HG03139 (cell line): Measurements from ENCODE around the gene ZSCAN5A.
"Not testable (repeated sequence)": the region's sequence is repeated elsewhere in the genome, so short reads cannot be mapped to it uniquely, and the experiment has no call there.

Experiments
- ATAC-seq: cut with Tn5 transposase; IDR thresholded peaks from one replicate; pipeline ENCODE4 v1.9.1; 2021; ENCODE audit not compliant: unreplicated experiment

ZSCAN5A gene, protein sequence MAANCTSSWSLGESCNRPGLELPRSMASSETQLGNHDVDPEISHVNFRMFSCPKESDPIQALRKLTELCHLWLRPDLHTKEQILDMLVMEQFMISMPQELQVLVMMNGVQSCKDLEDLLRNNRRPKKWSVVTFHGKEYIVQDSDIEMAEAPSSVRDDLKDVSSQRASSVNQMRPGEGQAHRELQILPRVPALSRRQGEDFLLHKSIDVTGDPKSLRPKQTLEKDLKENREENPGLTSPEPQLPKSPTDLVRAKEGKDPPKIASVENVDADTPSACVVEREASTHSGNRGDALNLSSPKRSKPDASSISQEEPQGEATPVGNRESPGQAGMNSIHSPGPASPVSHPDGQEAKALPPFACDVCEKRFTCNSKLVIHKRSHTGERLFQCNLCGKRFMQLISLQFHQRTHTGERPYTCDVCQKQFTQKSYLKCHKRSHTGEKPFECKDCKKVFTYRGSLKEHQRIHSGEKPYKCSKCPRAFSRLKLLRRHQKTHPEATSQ

DNA sequence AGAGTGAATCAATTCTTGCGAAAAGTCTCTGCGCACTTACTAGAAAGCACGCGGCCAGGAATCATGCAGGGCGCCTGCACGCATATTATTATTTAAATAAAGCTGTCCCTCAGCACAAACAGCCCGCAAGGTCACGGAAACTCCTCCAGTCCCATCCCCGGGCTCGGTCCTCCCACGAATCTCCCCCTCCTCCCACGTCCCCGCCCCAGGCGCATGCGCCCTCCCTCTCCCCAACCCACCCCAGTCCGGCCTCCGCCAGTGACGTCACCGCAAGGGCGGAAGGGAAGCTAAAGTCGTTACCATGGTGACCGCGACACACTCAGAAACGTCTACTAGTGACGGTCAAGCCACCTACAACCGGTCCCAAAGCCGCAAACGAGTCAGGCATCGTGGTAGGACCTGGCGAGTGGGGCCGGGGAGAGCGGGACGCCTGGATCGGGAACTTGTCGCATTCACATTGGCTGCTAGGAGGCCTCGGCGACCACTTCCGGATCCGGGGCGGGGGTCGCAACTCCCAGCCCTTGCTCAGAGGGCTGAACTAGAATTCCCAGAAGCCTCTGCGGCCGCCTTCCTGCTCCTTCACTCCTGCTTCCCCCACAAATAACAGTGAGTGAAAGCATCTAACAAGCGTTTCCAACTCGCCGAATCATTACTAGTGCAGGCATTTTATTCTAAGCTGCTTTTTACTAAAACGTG is at the start of gene ZSCAN5A:
Gene ZSCAN5A, minus strand, starts transcription at position 459 of the 696 bp plus-strand sequence. CDS start 89,793 bp downstream, outside the sequence.
- ATAC-seq, result peak; percentile 66

DNA sequence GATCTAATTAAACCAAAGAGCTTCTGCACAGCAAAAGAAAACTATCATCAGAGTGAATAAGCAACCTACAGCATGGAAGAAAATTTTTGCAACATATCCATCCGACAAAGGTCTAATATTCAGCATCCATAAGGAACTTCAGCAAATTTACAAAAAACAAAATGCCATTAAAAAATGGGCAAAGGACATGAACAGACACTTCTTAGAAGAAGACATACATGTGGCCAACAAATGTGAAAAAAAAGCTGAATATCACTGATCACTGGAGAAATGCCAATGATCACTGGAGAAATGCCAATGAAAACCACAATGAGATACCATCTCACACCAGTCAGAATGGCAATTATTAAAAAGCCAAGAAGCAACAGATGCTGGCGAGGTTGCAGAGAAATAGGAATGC is 46.2 kb upstream of the ZSCAN5A start:
- no peak for ATAC-seq

DNA sequence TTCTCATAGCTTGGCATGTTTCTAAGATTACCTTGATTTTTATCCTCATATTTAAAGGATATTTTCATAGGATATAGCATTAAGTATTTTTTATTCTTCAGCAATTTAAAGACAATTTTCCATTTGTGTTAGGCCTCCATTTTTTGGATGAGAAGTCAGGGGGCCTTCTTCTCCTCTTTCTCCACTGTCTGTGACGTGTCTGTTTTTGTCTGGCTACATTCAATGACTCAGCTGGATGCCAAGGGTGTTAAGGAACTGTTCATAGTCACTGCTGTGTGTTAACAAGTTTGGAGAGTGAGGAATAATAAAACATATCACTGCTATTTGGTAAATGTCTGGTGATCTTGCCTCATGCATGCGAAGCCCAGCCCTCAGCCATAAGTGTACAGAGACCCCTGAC is 42.3 kb upstream of the ZSCAN5A start:
- no peak for ATAC-seq

DNA sequence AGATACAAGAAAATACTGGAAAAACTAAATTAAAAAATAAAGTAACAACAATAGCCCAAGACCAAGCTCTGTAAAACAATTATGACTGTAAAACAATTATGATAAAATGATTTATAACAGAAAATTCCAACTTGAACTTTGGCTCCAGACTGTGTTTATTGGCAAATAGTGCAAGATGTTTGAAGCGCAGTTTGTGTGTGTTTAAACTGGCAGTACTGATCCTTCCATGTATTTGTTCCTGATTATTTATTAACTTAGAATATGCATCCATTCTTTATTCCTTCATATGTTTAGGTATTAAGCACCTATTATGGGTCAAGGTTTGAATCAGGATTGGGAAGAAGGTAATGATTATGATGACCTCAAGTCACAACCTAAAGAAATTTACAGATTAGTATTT is 40.9 kb upstream of the ZSCAN5A start:
- ATAC-seq, result no peak

DNA sequence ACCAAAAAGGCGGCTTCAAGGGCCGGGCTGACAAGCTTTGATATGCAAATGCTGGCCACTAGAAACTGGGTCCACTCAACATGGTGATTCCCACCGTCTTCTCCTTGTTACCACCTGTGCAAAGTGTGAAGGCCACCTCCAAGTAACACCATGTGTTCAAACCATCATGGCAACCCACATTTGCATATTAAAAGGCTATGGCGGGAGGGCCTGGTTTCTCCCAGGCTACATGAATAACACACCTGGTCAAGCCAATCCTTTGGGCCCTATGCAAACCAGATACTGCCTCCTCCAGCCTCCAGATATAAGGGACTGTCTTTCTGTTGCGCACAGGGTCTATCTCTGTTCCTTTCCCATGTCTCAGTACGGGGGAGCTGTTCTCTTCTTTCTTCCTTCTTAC is 36.6 kb upstream of the ZSCAN5A start:
- ATAC-seq, result no peak

DNA sequence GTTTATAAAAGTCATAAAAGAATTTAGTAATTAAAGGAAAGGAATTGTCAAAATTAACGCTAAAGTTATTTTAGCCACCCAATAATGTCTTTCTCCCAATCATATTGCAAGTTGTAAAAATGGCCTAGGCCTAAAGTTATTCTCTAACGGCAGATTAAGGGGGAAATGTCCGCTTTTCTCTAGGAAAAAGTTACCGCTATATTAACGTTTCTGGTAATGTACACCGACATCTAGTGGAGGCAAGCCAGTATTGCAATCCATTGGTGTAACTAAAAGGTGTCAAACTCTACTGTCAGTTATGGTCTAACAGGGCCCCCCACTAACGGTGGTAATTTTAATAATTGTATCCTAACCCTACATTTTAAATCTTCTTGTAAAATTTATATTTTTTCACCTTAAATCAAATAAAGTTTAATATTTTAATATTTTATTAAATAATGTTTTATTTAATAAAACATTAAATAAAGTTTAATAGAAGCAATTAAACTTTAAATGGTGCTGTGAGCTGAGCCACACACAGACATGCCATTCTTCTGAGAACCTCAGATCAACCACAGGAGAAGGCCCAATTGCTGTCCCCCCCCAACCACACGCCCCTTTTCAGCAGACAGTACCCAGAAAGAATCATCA is 35.9 kb upstream of the ZSCAN5A start:
- no peak for ATAC-seq

DNA sequence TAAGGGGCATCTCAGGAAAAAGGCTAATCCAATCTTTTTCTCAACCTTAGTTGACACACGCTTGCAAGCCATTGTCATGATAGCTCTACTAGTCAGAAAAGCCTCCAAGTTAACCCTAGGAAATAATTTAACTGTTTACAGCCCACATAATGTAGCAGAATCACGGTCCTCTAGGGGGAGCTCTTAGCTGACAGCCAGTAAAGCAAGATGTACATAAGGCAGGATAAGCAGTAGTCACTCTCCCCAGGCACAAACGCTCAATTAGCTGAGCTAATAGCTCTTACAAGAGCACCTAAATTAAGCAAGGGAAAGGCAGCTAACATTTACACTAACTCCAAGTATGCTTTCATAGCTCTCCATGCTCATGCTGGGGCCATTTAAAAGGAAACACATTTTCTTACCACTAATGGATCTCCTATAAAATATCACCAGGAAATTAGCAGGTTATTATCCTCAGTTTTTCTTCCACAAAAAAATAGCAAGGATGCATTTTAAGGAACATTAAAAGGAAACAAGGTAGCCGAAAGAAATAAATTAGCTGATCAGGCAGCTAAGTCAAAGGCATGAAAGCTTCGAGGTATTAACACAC is 33.7 kb upstream of the ZSCAN5A start:
- ATAC-seq, result no peak

DNA sequence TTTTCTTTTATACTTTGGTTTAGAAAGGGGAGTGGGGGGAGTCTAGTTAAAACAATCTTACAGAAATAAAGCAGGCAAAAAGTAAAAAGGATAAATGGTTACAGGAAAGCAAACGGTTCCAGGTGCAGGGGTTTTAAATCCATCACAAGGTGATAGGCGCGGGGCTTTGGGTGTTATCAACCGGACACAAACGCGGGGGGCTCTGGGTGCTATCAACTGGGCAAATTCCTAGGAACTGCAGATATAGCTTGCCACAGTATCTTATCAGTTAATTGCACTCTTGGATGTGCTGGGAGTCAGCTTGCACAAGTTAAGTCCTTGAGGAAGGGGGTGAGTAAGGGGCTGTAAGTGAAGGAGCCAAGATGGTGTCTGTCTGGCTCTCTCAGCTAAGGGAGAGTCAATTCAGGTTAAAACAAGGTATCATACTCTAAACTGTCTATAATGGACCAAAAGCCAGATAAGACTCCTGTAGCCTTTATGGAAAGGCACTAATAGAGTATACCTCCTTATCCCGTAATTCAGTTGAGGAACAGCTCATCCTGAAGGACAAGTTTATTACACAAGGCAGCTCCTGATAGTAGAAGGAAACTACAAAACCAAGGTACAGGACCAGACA is 32.6 kb upstream of the ZSCAN5A start:
- no peak for ATAC-seq

DNA sequence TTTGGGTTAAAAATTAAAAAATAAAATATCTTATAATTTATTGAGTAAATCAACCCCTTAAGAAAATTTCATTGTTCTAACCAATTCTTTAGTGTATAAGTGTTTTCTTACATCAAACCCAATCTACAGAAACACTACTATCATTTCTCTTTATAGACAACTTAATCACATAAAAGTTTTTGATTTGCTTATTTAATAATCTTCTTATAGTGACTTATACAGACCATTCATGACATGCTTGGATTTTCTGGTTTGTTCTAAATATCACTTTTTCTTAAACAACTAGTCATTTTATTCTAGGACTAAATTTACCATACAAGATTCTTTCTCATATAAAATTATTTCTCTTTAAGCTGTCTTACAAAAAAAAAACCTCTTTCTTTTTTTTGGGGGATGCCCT is 27.3 kb upstream of the ZSCAN5A start:
- no peak for ATAC-seq

DNA sequence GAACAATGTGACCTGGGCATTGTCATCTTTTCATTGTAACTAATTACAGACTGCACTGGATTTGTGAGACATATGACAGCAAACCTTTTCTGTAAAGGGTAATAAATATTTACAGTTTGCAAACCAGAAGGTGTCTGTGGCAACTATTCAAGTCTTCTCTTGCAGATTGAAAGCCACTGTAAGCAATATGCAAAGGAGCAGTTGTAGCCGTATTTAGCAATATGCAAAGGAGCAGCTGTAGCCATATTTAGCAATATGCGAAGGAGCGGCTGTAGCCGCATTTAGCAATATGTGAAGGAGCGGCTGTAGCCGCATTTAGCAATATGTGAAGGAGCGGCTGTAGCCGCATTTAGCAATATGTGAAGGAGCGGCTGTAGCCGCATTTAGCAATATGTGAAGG is 24.4 kb upstream of the ZSCAN5A start:
- ATAC-seq, result not testable (repeated sequence)

DNA sequence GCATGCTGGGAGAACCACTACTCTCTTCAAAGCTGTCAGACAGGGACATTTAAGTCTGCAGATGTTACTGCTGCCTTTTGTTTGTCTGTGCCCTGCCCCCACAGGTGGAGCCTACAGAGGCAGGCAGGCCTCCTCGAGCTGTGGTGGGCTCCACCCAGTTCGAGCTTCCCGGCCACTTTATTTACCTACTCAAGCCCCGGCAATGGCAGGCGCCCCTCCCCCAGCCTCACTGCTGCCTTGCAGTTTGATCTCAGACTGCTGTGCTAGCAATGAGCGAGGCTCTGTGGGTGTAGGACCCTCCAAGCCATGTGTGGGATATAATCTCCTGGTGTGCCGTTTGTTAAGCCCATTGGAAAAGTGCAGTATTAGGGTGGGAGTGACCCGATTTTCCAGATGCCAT is 22.4 kb upstream of the ZSCAN5A start:
- not testable (repeated sequence) for ATAC-seq

DNA sequence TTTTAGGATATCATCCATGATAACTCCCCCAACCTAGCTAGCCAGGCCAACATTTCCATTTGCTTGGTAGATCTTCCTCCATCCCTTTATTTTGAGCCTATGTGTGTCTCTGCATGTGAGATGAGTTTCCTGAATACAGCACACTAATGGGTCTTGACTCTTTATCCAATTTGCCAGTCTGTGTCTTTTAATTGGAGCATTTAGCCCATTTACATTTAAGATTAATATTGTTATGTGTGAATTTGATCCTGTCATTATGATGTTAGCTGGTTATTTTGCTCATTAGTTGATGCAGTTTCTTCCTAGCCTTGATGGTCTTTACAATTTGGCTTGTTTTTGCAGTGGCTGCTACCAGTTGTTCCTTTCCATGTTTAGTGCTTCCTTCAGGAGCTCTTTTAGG is 20.7 kb upstream of the ZSCAN5A start:
- ATAC-seq, result not testable (repeated sequence)

DNA sequence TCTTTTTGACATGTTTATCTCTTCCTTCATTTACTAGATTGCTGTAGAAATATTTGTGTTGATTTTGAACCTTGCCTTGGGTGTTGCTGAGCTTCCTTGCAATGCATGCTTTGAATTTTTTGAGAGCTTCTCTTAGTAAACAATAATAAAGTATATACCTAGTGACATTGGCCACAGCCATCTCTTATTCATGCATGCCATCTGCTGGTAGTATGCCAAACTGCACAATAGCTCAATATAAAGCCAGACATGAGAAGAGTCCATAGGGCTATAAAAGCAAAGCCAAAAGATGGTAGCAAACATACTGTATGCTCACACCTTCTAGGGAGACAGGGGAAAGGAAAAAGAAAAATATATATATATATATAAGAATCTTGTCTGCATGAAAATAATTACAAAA is 18.9 kb upstream of the ZSCAN5A start:
- ATAC-seq, result no peak

DNA sequence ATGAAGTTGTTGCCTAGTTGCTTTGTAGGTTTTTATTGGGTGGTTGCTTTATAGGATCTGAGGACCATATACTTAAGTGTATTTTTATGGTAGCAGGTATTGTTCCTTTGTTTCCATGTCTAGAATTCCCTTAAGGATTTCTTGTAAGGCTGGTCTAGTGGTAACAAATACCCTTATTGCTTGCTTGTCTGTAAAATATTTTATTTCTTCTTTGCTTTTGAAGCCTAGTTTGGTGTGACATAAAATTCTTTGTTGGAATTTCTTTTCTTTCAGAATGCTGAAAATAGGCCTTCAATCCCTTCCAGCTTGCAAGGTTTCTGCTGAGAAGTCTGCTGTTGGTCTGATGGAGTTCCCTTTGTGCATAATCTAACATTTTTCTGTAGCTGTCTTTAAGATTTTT is 18.1 kb upstream of the ZSCAN5A start:
- ATAC-seq, result no peak

DNA sequence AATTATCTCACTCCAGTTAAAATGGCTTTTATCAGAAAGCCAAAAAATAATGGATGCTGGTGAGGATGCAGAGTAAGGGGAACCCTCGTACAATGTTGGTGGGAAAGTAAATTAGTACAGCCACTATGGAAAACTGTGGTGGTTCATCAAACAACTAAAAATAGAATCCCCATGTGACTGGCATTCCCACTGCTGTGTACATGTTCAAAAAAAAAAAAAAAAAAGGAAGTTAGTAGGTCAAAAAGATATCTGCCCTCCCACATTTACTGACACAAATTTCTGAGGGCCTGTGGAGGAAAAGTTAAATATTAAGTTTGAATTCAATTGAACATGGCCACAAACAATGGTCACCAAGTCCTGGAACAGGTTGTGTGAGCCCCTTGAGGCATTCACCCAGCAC is 9.8 kb upstream of the ZSCAN5A start:
- ATAC-seq, result no peak

DNA sequence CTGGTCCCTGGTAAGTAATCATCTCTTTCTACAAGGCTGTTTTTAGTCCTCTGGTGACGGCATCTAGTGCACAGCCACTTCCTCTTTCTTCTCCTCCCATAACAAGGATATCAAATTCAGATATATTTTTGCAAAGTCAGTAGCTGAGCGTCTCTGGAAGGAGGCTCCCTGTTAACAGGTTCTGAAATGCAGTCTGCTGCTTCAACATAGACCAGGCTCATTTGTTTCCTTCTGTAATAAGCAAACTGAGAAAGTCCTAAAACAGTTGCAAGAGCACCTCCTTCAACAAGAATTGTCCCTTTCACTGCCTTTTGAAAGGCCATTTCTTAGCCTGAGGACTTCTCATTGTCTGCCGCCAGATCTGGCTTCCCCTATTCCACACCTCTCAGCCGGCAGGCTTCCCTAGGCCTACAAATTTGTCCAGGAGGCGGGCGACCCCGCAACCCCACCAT is 7.4 kb upstream of the ZSCAN5A start:
- no peak for ATAC-seq

DNA sequence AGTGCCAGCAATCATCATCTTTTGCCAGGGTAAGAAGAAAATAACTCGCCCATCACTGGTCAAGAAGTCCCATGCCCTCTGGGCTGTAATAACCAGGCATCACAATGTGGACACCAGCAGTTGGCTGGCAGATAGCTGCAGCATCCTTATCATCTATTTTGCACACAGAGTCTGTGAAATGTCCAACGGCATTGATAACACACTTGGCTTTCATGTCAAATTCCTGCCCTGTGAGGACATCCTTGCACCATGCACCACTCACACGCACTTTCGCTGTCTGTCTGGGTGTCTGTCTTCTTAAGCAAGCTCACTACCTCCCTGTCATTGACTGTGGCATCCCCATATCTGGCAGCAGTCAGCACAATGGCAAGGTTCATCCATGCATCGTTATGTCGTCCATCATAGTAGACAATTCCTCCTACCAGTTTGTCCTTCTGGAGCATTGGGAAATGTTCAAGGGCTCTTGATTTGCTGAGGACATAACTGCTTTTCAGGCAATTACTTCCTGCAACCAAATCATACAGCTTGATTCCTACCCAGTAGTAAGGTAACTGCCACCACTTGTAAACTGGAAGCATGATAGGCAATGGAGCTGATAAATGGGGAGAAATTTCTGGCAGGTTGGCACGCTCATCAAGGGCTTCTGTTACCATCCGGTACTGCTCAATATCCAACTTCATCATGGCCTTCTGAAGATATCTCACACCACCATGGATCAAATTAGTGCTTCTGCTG is 6.8 kb upstream of the ZSCAN5A start:
- no peak for ATAC-seq

DNA sequence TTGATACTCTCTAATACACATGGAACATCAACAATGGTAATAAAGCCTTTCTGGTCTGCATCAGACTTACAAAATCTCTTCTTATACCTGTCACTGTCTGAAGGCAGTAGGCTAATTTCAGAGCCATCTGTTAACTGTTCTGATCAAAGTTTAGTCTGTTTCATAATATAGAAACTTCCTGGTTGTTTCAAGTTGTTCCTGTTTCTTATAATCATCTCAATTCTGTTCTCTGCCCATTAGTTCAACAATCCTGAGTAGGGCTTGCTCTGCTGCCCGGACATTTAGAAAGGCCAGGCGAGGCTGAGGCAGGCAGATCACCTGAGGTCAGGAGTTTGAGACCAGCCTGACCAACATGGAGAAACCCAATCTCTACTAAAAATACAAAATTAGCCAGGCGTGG is 5.4 kb upstream of the ZSCAN5A start:
- no peak for ATAC-seq

DNA sequence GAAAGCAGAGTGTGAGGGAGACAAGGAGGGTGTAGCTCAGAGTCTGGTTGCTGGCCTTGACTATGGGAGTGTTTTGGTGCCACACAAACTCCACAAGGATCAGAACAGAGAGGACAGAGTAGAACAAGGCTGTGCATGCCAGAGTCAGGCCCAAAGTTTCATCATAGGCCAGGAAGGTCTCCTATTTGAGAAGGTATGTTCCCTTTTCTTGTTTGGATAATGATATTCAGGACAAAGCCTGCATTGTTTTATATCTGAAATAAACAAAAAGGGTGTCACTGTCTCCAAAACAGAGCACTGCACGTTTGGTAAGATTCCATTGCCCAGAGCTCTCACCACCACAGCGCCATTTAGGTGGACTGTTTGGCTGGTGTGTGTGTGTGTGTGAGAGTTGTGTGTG is 3.1 kb upstream of the ZSCAN5A start:
- no peak for ATAC-seq

DNA sequence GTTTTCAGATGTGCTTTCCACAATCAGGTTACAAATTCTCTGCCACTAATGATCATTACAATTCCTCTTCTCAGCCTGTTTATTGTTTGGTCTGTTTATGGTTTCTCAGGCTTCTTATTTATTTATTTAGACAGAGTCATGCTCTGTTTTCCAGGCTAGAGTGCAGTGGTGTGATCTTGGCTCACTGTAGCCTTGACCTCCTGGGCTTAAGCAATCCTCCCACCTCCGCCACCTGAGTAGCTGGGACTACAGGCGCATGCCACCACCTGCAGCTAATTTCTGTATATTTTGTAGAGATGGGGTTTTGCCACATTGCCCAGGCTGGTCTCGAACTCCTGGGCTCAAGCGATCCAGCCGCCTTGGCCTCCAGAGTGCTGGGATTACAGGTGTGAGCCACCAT is 2.1 kb upstream of the ZSCAN5A start:
- ATAC-seq, result no peak
